Parathyroid adenoma (tissue), 2 donors: ENCODE results near the gene PFKL.

ENCODE experiments used
- H2AFZ ChIP-seq: fragments of 300-600 bp; sonication (generic); one replicate; pipeline ENCODE4 v1.7.0; 2017; ENCODE audit warnings: antibody characterized with exemption, mild to moderate bottlenecking
- H3K27ac ChIP-seq: fragments of 300-600 bp; sonication (generic); one replicate; pipeline ENCODE4 v1.7.0; 2017
- H3K27me3 ChIP-seq: fragments of 300-600 bp; sonication (generic); one replicate; pipeline ENCODE4 v1.7.0; 2017; ENCODE audit warnings: low read length; ENCODE audit not compliant: control insufficient read depth, insufficient read depth
- H3K36me3 ChIP-seq: fragments of 300-600 bp; sonication (generic); one replicate; pipeline ENCODE4 v1.7.0; 2017; ENCODE audit warnings: low read length; ENCODE audit not compliant: control insufficient read depth, insufficient read depth
- H3K4me1 ChIP-seq: fragments of 300-600 bp; sonication (generic); one replicate; pipeline ENCODE4 v1.7.0; 2017; ENCODE audit warnings: control low read depth
- H3K4me2 ChIP-seq: fragments of 300-600 bp; sonication (generic); one replicate; pipeline ENCODE4 v1.7.0; 2017; ENCODE audit warnings: low read length
- H3K4me3 ChIP-seq: fragments of 300-600 bp; sonication (generic); one replicate; pipeline ENCODE4 v1.7.0; 2017; ENCODE audit warnings: low read depth, low read length
- H3K79me2 ChIP-seq: fragments of 300-600 bp; sonication (generic); one replicate; pipeline ENCODE4 v1.7.0; 2017; ENCODE audit warnings: control low read depth
- H3K9ac ChIP-seq: fragments of 300-600 bp; sonication (generic); one replicate; pipeline ENCODE4 v1.7.0; 2017; ENCODE audit warnings: mild to moderate bottlenecking
- H3K9me3 ChIP-seq: fragments of 300-600 bp; sonication (generic); one replicate; pipeline ENCODE4 v1.7.0; 2017; ENCODE audit warnings: low read length; ENCODE audit not compliant: control insufficient read depth
- CTCF ChIP-seq: fragments of 300-600 bp; sonication (generic); IDR thresholded peaks from one replicate; pipeline ENCODE4 v1.7.0; 2017; ENCODE audit warnings: antibody characterized with exemption, mild to moderate bottlenecking
- donor health status: primary hyperparathyroidism.

Gene PFKL

DNA sequence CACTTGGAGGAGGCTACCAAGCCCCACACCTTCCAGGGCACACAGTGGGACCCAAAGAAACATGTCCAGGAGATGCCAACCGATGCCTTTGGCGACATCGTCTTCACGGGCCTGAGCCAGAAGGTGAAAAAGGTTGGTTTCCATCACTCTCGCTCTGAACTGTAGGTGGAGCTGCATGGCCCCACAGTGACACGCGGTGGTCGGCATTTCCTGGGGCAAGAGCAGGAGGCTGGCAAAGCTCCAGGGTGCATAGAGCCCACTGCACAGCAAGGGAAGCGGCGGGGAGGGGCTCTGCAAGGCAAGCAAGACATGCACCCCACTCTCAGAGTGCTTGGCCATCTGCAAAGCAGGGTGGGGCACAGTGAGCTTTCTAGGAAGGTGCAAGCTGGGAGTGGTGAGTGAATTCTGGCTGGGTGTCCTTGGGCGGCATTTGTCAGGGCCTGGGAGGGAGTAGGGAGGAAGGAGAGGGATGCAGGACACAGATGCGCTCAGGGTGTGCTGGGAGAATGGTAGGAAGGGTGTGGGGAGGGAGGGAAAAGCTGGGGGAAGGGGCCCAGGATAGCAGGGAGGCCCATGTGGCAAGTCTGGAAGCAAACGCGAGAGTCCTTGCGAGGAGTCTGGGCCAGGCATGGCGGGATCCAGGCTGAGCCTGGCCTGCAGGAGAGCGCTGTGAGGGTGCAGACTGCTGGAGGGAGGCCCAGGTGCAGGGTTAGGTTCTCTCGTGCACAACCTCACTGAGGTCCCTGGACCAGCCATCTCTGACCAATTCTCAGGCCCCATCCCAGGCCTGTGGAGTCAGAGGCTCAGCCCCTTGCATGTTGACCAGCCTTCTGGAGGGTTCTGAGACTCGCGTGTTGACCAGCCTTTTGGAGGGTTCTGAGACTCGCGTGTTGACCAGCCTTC lies 64.5 kb downstream of the PFKL start:
- Histone ChIP-seq H3K27me3 (no peaks in the 10 kb centered on the region), H2AFZ (no peak overlapping the region), H3K4me3 (no peak overlapping the region), H3K4me2 (no peak overlapping the region), H3K4me1 (no peaks in the 10 kb centered on the region), H3K27ac (no peak overlapping the region), H3K9ac (no peak overlapping the region), H3K9me3 (no peaks in the 10 kb centered on the region), H3K36me3 (no peaks in the 10 kb centered on the region), H3K79me2 (no peaks in the 10 kb centered on the region)
- TF ChIP-seq CTCF, result no peak

- H3K79me2 ChIP-seq, result no peaks in the 10 kb centered on the region
- H3K4me1 ChIP-seq, result no peaks in the 10 kb centered on the region
- TF ChIP-seq CTCF, result no peak
- H2AFZ ChIP-seq, result no peak overlapping the region
- no peaks in the 10 kb centered on the region for H3K9me3 ChIP-seq
- no peaks in the 10 kb centered on the region for H3K27me3 ChIP-seq
- no peak overlapping the region for H3K27ac ChIP-seq
- H3K9ac ChIP-seq, result no peak overlapping the region
- H3K4me2 ChIP-seq, result no peak overlapping the region
- no peak overlapping the region for H3K4me3 ChIP-seq
- H3K36me3 ChIP-seq, result no peaks in the 10 kb centered on the region
These were observed 65.6 kb downstream of the PFKL start for GRCh38 chr21:44365251-44365966.

- Histone ChIP-seq H3K79me2 (no peaks in the 10 kb centered on the region), H3K27ac (no peak overlapping the region), H2AFZ (no peak overlapping the region), H3K27me3 (no peaks in the 10 kb centered on the region), H3K4me3 (no peak overlapping the region), H3K4me2 (no peak overlapping the region), H3K9me3 (no peaks in the 10 kb centered on the region), H3K36me3 (no peaks in the 10 kb centered on the region), H3K4me1 (no peaks in the 10 kb centered on the region), H3K9ac (no peak overlapping the region)
- no peak for TF ChIP-seq CTCF
These were observed 66.2 kb downstream of the PFKL start for GRCh38 chr21:44365967-44366585.

DNA sequence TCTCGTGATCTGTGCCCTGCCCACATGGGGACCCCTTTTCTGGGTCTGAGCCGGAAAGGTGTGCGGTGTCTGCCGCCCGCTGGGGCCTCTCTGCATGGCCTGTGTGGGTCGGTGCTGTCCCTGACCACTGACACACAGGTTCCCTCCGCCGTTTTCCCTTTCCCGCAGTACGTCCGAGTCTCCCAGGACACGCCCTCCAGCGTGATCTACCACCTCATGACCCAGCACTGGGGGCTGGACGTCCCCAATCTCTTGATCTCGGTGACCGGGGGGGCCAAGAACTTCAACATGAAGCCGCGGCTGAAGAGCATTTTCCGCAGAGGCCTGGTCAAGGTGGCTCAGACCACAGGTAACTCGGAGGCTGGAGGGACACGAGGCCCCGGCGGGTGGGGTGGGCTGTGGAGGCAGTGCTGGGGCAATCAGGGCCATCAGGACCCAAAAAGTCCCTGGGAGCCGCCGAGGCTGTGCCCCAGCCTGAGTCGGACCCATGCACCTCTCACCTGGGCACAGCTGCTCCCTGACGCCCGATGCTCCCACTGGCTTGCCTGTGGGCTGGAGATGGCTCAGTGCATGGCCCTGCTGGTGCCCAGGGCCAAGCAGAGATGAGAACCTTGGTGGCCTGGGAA lies 66.8 kb downstream of the PFKL start:
- TF ChIP-seq CTCF, result no peak
- no peaks in the 10 kb centered on the region for H3K9me3 ChIP-seq
- H3K4me3 ChIP-seq, result no peak overlapping the region

More for the DNA sequence above, 66.8 kb downstream of the PFKL start:
- no peaks in the 10 kb centered on the region for H3K4me1 ChIP-seq
- no peaks in the 10 kb centered on the region for H3K36me3 ChIP-seq
- H3K9ac ChIP-seq, result no peak overlapping the region
- no peaks in the 10 kb centered on the region for H3K27me3 ChIP-seq
- no peak overlapping the region for H3K27ac ChIP-seq
- no peak overlapping the region for H3K4me2 ChIP-seq
- no peak overlapping the region for H2AFZ ChIP-seq
- no peaks in the 10 kb centered on the region for H3K79me2 ChIP-seq
